ENCODE measurements around the gene ARHGAP18. TPM values are rescaled to one million over a fixed set of nuclear protein-coding genes. Genes with fewer than 3 reads are reported as not detected.
A peak's percentile ranks its signal among the peaks of the same experiment; 100 is the strongest.

Gene ARHGAP18
- total and polyA plus RNA-seq, 10 of the 15 experiments (the other 5 are each of a cell fraction or from before 2014, with no cell fraction given) = 18.2 to 52.2 (median 31.7) TPM

DNA sequence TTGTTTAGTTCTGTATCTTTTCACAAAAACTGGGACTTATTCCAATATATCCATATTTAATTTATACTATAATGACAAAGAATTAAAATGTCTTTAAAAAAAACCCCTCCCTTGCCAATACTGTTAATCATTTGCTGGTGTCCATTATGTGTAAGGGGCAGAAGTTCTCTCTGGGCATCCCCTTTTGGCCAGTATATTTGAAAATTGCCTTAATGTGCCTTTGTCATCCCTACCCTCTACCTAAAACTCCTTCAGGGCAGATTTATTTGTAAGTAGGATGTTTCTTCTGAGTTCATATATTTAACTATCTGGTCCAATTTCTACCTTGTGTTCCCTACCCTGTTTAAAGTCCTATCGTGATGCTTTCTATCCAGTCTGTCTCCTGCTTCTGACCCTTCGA is 62.9 kb downstream of the ARHGAP18 start:
- ChIA-PET RAD21 (ENCODE audit: unreplicated experiment) (interaction anchor here (0.8 to 4.6 kb wide), 7 partner anchors 16 to 83 kb away, joined by 3 to 24 read pairs (median 5); partner anchors contain the start of gene ARHGAP18), CTCF (interaction anchor here (1.2 to 1.5 kb wide), 2 partner anchors 24 to 25 kb away, joined by 4 to 7 read pairs; no protein-coding TSS in a partner anchor), SMC1A (ENCODE audit: uncharacterized antibody, unreplicated experiment) (interaction anchor here (1.4 to 9.8 kb wide), 11 partner anchors 10 to 101 kb away, joined by 3 to 72 read pairs (median 7); no protein-coding TSS in a partner anchor), POLR2A (interaction anchor here (1.0 to 3.4 kb wide), 2 partner anchors 14 to 62 kb away, joined by 3 to 17 read pairs; partner anchors contain the start of gene ARHGAP18)
- WGBS (ENCODE audit: insufficient coverage, insufficient replicate concordance, low lambda C conversion rate, missing lambda C conversion rate) = 100% methylated on average over 2 of the region's 2 CpGs
- Histone ChIP-seq H3K27me3 (replicated peaks in 1 of 2; ENCODE audit: control insufficient read depth in 2 of 2, insufficient read depth in 2 of 2, low read length in 1 of 2) (no peaks in the 10 kb centered on the region), H3K36me3 (ENCODE audit: control insufficient read depth in 2 of 2, insufficient read depth in 2 of 2, low read length in 1 of 2) (peaks cover 0 to 2% of the 10 kb centered on the region in 2 experiments; a peak in 1 of 4 replicates), H4K20me1 (ENCODE audit: control insufficient read depth, insufficient read depth) (no peaks in the 10 kb centered on the region), H3K79me2 (ENCODE audit: control insufficient read depth, insufficient read depth, low read length) (peaks cover 59% of the 10 kb centered on the region), H3K4me1 (ENCODE audit: control insufficient read depth, insufficient read depth, low read length) (peaks cover 46% of the 10 kb centered on the region), H2AFZ (ENCODE audit: control insufficient read depth, low read depth, low read length) (no peak overlapping the region), H3K4me2 (ENCODE audit: control insufficient read depth, insufficient read depth) (peak overlapping the region; percentile 66), H3K9me3 (replicated peaks; ENCODE audit: control insufficient read depth, insufficient read depth, low read length) (peaks cover 4% of the 10 kb centered on the region), H3K9ac (ENCODE audit: control insufficient read depth, insufficient read depth, low read length) (peak overlapping the region; percentile 34; the same call in 1 of the 2 replicates), H3K4me3 (no peak overlapping the region), H3K27ac (ENCODE audit: control insufficient read depth, insufficient read depth) (peak overlapping the region; percentile 65)
- 0 out of 2 replicates have a peak, but pooled peaks have one; percentile 10 for TF ChIP-seq NBN (IDR thresholded peaks at IDR 0.05)
- TF ChIP-seq CREM (IDR thresholded peaks at IDR 0.05; ENCODE audit: low read depth) = no peak
- 0 out of 2 replicates have a peak, but pooled peaks have one; percentile 53 for TF ChIP-seq HDGF (IDR thresholded peaks at IDR 0.05)
- TF ChIP-seq IKZF2 (IDR thresholded peaks at IDR 0.05) = 0 out of 4 replicates have a peak, but pooled peaks of 1 of the 2 experiments have one; percentile 6
- TF ChIP-seq BHLHE40 (IDR thresholded peaks at IDR 0.05; ENCODE audit: borderline replicate concordance in 1 of 2, low read depth in 2 of 2, low read length in 1 of 2) = no peak
- TF ChIP-seq KDM1A (IDR thresholded peaks at IDR 0.05; ENCODE audit: borderline replicate concordance) = no peak
- BruUV-seq (replicated peaks) = no TSS peak
- FAIRE-seq (no peak), DNase-seq (ENCODE audit: low read depth, low spot score) (no peak), ATAC-seq (peak; percentile 76)
- in situ Hi-C loops (cut with MboI) (no loop called here), intact Hi-C loops (cut with micrococcal nuclease; ENCODE audit: unreplicated experiment) (loop anchor here (2.0 to 5.0 kb wide), 2 partner anchors 24 to 40 kb away; no protein-coding TSS in a partner anchor)

Measured in GM12878 (cell line).